Measurements from ENCODE around the gene RPS15.

GRCh38 chr19:1390890-1391423 is 47.2 kb upstream of the RPS15 start:
- TF ChIP-seq ATF3 (IDR thresholded peaks at IDR 0.05) (no peak), GABPA (IDR thresholded peaks at IDR 0.05 in 1 of 2, conservative IDR thresholded peaks at IDR 0.05 in 1 of 2) (no peak), CTCF (IDR thresholded peaks at IDR 0.05; ENCODE audit: low read depth, low read length, missing input control) (no peak), FOXA1 (IDR thresholded peaks at IDR 0.05) (no peak), JUND (IDR thresholded peaks at IDR 0.05) (no peak), YY1 (IDR thresholded peaks at IDR 0.05) (no peak), RAD21 (IDR thresholded peaks at IDR 0.05) (no peak), EGR1 (IDR thresholded peaks at IDR 0.05; ENCODE audit: low read depth in 2 of 2) (no peak)
